Stimulated activated CD4-positive, alpha-beta T cell treated with anti-CD3 and anti-CD28 coated beads, Interleukin-1b, Interleukin-23, amount 100 ng/mL, for 1 hour (primary cell): ENCODE results near the gene RAN.
A peak's percentile ranks its signal among the peaks of the same experiment; 100 is the strongest.
"Not testable (repeated sequence)": the region's sequence is repeated elsewhere in the genome, so short reads cannot be mapped to it uniquely, and the experiment has no call there.

ENCODE experiments used
- DNase-seq, 2 donors: peaks; one replicate each; pipeline ENCODE4 v3.0.0-alpha.2; 2020; ENCODE audit warnings: low read depth in 2 of 2

RAN gene

DNA sequence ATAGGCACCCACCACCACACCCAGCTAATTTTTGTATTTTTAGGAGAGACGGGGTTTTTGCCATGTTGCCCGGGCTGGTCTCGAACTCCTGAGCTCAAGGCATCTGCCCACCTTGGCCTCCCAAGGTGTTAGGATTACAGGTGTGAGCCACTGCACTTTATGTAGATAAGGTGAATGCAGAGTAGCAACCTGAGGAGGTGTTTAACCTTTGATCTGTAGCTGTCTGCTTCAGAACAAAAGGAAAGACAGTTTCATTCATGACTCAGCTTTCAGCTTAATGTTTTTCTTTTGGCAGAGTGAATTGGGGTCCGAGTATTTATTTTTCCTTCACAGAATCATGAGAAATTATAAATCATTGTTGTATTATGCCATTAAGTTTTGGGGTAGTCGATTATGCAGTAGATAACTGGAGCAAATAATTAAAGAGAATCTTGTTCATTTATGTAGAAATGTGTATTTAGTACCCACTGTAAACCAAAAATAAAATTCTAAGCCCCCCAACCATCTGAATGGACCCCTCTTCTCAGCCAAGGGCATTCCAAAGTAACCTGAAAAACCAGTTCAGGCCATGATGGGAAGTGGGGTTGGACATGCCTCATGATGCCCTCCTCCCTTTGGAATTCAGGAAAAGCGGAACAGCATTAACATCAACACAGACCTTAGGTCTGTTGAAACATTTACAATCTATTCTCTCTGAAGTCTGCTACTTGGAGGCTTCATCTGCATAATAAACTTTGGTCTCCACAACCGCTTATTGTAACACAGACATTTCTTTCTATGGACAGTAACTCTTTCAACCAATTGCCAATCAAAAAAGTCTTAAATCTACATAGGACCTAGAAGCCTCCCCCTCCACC, 22.1 kb upstream of the RAN start:
- no peak for DNase-seq

DNA sequence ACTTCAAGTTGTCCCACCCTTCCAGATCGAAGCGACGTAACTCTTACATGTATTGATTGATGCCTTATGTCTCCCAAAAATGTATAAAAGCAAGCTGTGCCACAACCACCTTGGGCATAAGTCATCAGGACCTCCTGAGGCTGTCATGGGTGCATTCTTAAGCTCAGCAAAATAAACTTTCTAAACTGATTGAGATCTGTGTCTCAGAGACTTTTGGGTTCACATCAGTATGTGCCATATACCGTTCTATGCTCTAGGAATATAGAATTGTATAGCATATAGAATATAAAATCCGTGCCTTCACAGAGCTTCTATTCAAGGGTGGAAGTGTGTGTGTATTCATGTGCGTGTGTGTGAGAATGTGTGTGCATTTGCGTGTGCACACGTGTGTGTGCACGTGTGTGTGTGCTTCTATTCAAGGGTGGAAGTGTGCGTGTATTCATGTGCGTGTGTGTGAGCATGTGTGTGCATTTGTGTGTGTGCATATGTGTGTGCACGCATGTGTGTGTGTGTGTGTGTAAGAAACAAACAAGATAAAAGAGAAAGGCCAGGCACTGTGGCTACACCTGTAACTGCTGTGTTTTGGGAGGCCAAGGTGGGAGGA, 21.3 kb upstream of the RAN start:
- DNase-seq, result no peak

DNA sequence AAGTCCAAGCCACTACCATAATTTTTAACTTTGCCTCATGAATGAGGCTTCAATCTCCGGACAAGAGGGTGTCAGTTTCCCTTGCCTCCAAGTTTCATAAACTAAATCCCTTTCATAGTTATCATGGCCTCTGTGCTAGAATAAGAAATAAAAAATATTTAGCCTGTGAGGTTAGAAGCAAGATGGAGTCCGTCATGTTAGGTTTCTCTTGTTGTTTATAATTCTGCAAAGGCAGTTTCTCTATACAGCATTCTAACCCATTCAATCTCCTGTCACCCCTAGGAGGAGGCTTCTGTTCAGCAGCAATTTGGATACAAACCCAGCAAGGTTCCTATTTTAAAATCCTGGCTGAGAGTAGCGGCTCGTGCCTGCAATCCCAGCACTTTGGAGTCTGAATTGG, 15.8 kb upstream of the RAN start:
- DNase-seq, result no peak

DNA sequence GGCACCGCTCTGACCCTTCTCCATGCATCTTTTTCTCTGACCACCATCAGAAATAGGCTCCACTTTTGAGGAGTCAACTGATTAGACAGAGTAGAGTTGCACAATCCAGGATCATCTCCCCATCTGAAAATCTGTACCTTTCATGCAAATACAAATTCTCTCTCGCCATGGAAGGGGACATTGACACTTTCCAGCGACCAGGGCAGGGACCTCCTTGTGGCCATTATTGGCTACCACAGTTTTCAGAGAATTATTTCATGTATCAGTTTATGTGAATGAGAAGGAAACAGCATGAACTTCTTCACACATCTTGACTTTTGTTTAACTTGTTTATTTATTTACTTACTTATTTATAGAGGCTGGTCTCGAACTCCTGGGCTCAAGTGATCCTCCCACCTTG, 13.8 kb upstream of the RAN start:
- DNase-seq, result no peak

DNA sequence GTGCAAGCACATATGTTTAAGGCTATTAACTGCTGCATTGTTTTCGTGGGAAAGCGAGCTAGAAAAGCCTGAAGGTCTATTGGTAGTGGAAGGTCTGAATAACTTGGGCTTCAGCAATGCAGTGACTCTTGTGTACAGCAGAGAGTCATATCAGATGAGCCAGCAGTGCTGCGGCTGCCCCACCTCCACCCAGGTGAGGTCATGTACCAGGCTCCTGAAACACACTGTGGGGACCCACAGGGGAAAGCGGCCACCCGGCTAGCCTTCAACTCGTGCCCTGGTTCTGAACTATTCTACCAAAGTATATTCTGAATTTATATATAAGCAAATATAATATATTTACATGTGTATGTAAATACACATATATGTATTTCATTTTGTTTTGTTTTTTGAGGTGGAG, 12.7 kb upstream of the RAN start:
- no peak for DNase-seq

DNA sequence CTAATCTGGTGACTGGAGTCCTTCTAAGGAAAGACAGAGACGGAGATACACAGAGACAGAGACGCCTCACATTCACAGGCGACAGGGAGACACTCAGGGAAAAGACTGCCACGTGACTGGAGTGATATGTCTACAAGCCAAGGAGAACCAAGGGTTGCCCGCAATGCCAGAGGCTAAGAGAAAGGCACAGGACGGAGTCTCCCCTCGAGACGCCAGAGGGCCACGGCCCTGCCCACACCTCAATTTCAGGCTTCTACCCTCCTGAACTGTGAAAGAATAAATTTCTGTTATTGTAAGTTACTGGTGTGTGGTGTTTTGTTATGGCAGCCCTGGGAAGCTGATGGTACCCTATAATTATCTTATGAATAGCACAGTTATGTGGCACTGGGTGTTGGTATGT, 11.6 kb upstream of the RAN start:
- no peak for DNase-seq

DNA sequence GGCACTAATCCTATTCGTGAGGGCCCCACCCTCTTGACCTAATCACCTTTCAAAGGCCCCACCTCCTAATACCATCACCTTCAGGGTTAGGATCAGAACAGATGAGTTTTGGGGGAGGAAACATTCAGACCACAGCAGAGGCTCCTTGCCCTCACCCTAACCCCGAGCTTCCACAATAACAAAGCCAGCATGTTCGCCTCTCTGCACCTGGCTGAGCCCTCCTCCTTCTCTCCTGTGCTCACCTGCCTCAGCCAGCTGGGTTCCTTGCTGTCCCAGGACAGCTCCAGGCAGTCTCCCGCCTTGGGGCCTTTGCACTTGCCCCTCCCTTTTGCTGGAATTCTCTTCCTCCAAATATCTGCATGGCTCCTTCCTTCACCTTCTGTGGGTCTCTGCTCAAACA, 9.7 kb upstream of the RAN start:
- DNase-seq, result no peak

DNA sequence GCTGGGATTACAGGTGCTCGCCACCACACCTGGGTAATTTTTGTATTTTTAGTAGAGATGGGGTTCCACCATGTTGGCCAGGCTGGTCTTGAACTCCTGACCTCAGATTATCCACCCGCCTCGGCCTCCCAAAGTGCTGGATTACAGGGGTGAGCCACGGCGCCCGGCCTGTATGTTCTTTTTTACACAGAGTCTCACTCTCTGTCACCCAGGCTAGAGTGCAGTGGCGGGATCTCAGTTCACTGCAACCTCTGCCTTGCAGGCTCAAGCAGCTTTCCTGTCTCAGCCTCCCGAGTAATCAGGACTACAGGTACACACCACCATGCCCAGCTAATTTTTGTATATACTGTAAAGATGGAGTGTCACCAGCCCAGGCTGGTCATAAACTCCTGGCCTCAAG, 9.1 kb upstream of the RAN start:
- not testable (repeated sequence) for DNase-seq

DNA sequence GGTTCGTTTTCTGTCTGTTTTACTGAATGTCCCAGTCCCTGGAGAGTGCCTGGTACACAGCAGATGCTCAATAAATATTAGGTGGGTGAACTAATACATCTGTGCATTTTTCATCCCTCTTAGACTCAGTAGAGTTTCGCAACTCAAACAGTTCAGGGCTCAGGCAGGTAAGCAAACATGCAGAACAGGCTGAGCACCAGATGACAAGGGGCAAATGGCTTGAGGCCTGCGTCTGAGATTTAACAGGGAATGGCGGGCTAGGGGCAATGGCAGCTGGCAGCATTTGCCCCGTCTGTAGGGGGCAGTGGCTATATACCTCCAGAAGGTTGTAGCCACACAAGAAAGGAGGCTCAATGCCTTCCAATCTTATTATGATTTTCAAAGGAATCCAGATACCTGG, 8.6 kb upstream of the RAN start:
- DNase-seq, result no peak

DNA sequence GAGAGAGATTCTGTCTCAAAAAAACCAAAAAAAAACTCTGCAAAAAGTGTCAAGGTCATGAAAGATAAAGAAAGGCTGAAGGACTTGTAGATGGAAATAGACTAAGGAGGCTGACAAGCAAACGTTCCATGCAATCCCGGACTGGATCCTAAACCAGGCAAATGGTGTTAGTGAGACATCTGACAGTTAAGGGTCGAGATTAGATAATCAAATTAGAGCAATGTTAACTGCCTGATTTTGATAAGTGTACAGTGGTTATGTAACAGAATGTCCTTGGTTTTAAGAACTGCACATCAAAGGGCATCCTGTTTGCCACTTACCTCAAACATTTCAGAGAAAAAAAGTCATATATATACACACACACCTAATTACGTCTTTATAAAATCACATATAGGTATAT, 3.5 kb upstream of the RAN start:
- DNase-seq, result no peak

DNA sequence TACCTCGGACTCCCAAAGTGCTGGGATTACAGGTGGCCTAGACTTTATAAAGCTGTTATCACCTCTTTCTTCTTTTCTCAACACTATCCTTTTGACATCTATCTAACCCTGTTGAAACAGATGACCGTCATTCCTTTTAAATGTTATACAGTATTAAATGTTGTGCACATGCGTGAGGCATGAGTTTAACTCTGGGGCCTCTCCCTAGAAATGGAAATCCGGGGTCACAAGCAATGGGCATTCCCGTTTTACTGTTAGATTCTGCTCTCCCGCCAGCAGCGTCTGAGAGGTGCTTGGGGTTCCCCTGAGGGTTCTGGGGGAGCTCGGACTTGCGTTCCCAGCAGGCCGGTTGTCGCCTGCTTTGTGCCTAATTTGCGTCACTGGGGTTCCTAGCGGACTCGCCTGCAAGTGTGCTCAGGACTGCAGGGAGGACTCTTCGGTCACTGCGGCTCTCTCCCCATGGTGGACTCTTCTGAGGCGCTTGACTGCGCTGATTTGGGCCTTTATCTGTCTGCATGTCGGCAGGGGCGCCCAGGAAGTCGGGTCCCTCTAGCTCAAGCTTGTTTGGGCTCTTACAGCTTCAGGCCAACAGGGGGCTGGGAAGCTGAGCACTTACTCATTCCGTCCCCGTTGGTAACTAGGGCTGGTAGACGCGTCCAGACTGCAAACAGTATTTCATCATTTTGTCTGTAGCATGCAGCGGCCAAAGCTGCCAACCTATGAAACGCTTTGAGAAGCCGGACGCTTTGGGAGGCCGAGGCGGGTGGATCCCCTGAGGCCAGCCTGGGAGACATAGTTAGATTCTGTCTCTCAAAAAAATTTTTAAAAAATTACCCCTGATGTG, 1.2 kb upstream of the RAN start:
- peak; percentile 17 to 25 for DNase-seq

DNA sequence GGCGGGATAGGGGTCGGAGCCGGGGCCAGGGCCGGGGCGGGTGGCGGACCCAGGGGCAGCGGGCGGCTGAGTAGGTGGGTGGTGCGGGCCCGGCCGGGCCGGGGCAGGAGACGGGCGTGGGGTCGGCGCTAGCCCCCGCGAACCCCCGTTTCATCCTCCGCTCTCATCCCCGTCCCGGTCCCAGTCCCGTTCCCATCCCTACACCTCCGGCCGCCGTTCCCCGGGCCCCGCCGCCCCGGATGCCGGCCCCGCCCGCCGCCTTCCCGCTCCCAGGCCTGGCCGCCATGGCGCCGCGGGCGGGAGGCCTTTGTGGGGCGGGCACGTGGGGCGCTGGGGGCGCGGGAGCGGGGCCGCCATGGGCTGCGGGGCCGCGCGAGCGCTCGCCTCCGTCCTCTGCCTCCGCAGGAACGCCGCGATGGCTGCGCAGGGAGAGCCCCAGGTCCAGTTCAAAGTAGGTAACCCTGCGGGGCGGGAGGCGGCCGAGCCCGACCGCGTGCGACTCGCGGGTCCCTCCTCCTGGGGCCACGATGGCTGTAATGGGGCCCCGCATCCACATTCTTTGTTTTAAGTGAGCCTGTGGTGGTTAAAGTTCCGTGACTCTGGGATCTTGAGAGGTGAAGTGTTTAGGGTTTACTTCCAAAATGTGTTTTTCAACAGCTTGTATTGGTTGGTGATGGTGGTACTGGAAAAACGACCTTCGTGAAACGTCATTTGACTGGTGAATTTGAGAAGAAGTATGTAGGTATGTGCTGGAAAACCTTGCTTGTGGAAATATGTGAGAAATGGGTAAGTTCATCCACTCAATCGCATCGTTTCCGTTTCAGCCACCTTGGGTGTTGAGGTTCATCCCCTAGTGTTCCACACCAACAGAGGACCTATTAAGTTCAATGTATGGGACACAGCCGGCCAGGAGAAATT, 572 bp downstream of the RAN start:
- peak in 1 of 2 donors; percentile 29 for DNase-seq

DNA sequence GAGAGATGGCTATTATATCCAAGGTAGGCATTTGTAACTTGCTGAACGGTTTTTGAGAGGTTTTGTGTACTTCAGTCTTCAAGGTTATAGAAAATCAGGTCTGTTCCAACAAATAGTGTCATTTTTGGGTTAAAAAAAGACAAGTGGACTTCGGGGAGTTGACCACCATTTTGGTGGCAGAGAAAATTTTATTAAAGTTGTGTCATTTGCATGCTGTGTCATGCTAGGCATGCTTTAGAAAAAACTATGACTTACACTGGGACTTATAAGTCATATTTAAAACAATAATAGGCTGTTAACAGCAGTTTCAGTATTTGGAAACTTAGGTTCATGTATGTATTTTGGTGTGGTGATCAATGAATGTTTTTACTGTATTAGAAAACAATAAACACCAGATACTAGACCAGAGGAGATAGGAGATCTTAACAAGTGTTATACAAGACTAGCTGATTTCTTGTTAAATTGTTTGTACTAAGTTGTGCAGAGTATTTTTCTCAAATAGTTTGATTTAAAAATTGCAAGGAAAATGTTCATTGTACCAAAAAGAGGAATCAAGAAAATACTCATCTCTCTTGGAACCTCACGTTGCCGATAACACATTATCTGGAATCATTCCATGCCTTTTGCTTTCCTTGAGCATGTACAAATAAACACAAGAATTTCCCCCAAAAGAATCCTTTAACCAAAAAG, 1.4 kb downstream of the RAN start:
- DNase-seq, result no peak

DNA sequence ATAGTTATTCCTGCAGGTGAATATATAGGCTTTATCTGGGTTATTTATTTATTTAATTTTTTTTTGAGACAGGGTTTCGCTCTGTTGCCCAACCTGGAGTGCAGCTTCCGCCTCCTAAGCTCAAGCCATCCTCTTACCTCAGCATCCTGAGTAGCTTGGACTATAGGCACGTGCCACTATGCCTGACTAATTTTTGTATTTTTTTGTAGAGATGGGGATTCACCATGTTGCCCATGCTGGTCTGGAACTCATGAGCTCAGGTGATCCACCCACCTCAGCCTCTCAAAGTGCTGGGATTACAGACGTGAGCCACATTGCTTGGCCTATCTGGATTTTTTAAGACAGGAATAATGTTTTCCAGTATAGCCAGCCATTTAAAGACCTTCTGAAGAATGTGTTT, 2.0 kb downstream of the RAN start:
- no peak for DNase-seq

DNA sequence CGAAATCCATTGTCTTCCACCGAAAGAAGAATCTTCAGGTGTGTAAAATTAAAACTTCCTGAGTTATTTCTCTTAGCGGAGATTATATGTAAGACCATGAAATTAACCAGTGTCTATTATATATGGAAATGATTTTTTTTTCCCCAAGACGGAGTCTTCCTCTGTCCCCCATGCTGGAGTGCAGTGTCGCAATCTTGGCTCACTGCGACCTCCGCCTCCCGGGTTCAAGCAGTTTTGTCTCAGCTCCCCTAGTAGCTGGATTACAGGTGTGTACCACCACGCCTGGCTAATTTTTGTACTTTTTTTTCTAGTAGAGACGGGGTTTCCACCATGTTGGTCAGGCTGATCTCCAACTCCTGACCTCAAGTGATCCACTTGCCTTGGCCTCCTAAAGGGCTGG, 2.8 kb downstream of the RAN start:
- no peak for DNase-seq

DNA sequence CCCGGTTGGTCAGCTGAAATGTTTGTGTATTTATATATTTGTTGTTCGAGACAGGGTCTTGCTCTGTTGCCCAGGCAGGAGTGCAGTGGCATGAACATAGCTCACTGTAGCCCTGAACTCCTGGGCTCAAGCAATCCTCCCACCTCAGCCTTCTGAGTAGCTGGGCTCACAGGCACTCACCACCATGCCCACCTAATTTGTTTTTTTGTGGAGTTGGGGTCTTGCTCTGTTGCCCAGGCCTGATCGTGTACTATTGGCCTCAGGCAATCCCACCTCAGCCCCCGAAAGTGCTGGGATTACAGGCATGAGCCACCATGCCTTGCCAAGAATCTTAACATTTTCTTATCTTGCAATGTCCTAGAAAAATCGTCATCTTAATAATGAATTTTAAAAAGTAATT, 3.3 kb downstream of the RAN start:
- no peak for DNase-seq

DNA sequence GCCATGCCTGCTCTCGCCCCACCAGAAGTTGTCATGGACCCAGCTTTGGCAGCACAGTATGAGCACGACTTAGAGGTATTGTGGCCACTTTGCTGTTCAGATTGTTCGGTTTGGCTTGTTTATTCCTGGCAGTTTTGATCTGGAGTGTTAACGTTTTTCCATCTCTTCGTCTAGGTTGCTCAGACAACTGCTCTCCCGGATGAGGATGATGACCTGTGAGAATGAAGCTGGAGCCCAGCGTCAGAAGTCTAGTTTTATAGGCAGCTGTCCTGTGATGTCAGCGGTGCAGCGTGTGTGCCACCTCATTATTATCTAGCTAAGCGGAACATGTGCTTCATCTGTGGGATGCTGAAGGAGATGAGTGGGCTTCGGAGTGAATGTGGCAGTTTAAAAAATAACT, 3.8 kb downstream of the RAN start:
- DNase-seq, result not testable (repeated sequence)

DNA sequence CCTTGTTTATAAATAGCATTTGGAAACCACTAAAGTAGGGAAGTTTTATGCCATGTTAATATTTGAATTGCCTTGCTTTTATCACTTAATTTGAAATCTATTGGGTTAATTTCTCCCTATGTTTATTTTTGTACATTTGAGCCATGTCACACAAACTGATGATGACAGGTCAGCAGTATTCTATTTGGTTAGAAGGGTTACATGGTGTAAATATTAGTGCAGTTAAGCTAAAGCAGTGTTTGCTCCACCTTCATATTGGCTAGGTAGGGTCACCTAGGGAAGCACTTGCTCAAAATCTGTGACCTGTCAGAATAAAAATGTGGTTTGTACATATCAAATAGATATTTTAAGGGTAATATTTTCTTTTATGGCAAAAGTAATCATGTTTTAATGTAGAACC, 4.4 kb downstream of the RAN start:
- no peak for DNase-seq

DNA sequence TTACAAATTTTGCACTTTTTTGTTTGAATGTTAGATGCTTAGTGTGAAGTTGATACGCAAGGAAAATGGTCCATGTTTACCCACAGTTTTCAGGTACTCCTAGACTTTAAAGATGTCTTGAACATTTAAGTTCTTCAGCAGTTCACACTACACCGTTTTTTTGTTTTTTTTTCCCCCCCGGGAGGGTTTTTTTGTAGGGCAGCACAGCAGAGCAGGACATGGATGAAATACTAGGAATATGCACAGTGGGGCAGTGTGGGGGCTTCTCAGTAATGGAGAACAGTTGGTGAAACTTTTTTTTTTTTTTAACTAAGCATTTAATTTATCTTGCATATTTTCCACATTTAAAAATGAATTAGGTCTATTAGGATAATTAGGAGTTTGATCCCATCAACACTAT, 4.9 kb downstream of the RAN start:
- no peak for DNase-seq

DNA sequence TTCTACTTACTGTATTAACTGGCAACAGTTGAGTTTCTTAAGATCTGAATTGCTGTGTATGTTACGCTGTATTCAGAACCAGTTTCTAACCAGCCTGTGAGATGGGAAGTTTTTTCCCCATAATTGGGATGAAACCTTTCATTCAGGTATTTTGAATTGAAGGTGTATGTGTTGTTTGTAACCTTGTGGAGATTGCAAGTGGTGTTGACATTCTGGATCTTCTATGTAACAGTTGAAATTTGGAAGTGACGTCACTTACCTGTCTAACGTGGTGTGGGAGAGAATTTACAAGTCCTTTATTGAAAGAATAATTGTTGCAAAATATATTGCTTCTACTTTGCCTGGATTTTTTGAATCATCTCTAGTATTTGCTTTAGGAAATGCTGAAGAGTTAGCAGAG, 5.5 kb downstream of the RAN start:
- DNase-seq, result no peak
